GM21737 (cell line): Measurements from ENCODE around the gene BARD1.

Experiments used
- ATAC-seq: cut with Tn5 transposase; IDR thresholded peaks from one replicate; pipeline ENCODE4 v1.9.1; 2021; ENCODE audit warnings: mild to moderate bottlenecking, moderate library complexity; ENCODE audit not compliant: unreplicated experiment

Gene BARD1

DNA sequence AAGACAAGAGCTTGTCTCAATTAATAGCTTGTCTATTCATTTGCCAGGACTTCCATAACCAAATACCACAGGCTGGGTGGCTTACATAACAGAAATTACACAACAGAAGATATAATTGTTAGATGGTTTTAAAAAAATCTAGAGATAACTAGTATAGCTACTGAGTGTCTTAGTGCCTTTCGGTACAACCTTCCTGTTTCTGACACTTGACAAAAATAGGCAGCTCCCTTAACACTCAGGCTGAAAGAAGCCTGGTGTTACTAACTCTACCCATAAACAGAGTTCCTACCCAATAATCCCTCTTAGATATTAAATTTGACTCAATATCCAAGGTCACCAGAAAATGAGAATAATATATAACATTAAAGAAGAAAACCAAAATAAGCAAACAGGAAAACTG lies 129.7 kb downstream of the BARD1 start:
- no peak for ATAC-seq

DNA sequence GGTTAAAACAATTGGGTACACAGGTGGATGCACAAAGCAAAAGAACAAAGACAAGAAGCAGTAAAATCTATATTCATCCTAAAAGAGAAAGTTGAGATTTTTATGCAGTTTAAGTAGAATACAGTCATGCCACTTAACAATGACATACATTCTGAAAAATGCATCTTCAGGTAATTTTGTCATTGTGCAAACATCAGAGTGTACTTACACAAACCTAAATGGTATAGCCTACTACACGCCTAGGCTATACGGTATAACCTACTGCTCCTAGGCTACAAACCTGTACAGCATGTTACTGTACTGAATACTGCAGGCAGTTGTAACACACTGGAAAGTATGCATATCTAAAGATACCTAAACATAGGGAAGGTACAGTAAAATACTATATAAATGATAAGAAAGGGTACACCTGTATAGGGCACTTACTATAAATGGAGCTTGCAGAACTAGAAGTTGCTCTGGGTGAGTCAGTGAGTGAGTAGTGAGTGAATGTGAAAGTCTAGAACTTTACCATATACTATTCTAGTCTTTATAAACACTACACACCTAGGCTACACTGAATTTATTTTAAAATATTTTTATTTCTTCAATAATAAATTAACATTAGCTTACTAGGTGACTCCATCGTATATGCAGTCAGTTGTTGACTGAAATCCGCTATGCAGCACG lies 132.9 kb downstream of the BARD1 start:
- no peak for ATAC-seq
